ENCODE data around the gene BTNL8. TPM values are rescaled to one million over a fixed set of nuclear protein-coding genes. Genes with fewer than 3 reads are reported as not detected.

BTNL8 gene
- polyA plus RNA-seq, 1 experiment, result not detected

GRCh38 chr5:180988592-180988991 lies 89.6 kb downstream of the BTNL8 start, which contains the start of gene BTNL3:
Gene BTNL3, plus strand, starts transcription at chr5:180988846. Its CDS starts 183 bp downstream, at chr5:180989029.
- no peak for DNase-seq (ENCODE audit: low read depth)

GRCh38 chr5:180990086-180990881 lies 91.3 kb downstream of the BTNL8 start:
- CTCF ChIA-PET, result no interaction called here
- Histone ChIP-seq H3K27me3 (ENCODE audit: control insufficient read depth, insufficient read depth, low read length) (no peaks in the 10 kb centered on the region), H3K36me3 (ENCODE audit: control insufficient read depth, insufficient read depth, low read length) (no peaks in the 10 kb centered on the region), H3K4me3 (ENCODE audit: low read depth, low read length) (no peak overlapping the region)
- POLR2A ChIA-PET, result no interaction called here
- DNase-seq (ENCODE audit: low read depth), result no peak
- no peak for TF ChIP-seq CTCF (IDR thresholded peaks at IDR 0.05; ENCODE audit: insufficient read depth, low read depth, low read length)

More at GRCh38 chr5:180988592-180988991, 89.6 kb downstream of the BTNL8 start, which contains the start of gene BTNL3:
- TF ChIP-seq CTCF (IDR thresholded peaks at IDR 0.05; ENCODE audit: insufficient read depth, low read depth, low read length), result no peak
- CTCF ChIA-PET, result no interaction called here
- POLR2A ChIA-PET, result no interaction called here
- Histone ChIP-seq H3K27me3 (ENCODE audit: control insufficient read depth, insufficient read depth, low read length) (no peaks in the 10 kb centered on the region), H3K36me3 (ENCODE audit: control insufficient read depth, insufficient read depth, low read length) (no peaks in the 10 kb centered on the region), H3K4me3 (ENCODE audit: low read depth, low read length) (no peak within 1 kb of the TSS)

- CTCF ChIA-PET, result no interaction called here
- no peak for TF ChIP-seq CTCF (IDR thresholded peaks at IDR 0.05; ENCODE audit: insufficient read depth, low read depth, low read length)
- DNase-seq (ENCODE audit: low read depth), result no peak
- no peak overlapping the region for H3K4me3 ChIP-seq (ENCODE audit: low read depth, low read length)
- H3K36me3 ChIP-seq (ENCODE audit: control insufficient read depth, insufficient read depth, low read length), result no peaks in the 10 kb centered on the region
- no peaks in the 10 kb centered on the region for H3K27me3 ChIP-seq (ENCODE audit: control insufficient read depth, insufficient read depth, low read length)
- POLR2A ChIA-PET, result no interaction called here
Measured at GRCh38 chr5:180990882-180991242, 91.9 kb downstream of the BTNL8 start.

Small RNAs within 50 kb of the gene (small RNA-seq; reads per million reads assigned to genes)
- not detected for gene RF00019 (ENCODE audit: insufficient read length, low read depth, low replicate concordance)
- not detected for gene RPS29P12 (ENCODE audit: insufficient read length, low read depth, low replicate concordance)

Other genes starting within 250 kb of the BTNL8 start
- gene FLT4, start 249.6 kb upstream of the BTNL8 start, polyA plus RNA-seq (2011; rRNA removed), result 0.09 and 0.27 TPM in 2 replicates
- not detected in 2 replicates for gene OR2Y1, start 159.1 kb upstream of the BTNL8 start, polyA plus RNA-seq (2011; rRNA removed)
- gene MGAT1, start 96.4 kb upstream of the BTNL8 start, polyA plus RNA-seq (2011; rRNA removed), result 156 and 197 TPM in 2 replicates
- 5.4 and 9.3 TPM in 2 replicates for gene ZFP62, start 37.9 kb upstream of the BTNL8 start, polyA plus RNA-seq (2011; rRNA removed)
- not detected in 2 replicates for gene BTNL3, start 89.7 kb downstream of the BTNL8 start, polyA plus RNA-seq (2011; rRNA removed)
- gene BTNL9, start 141.1 kb downstream of the BTNL8 start, polyA plus RNA-seq (2011; rRNA removed), result not detected in 2 replicates
- gene OR2V1, start 232.0 kb downstream of the BTNL8 start, polyA plus RNA-seq (2011; rRNA removed), result not detected in 2 replicates
- gene OR2V2, start 248.4 kb downstream of the BTNL8 start, polyA plus RNA-seq (2011; rRNA removed), result not detected in 2 replicates

Measured in BJ (cell line).